H1 (cell line): ENCODE measurements around the gene PELI2. TPM values are rescaled to one million over a fixed set of nuclear protein-coding genes. Genes with fewer than 3 reads are reported as not detected.

Source experiments
- CTCF ChIA-PET: fragments of 300-600 bp; sonication (Branson Sonifier 250); formaldehyde crosslinking; loops from one replicate; lab custom pipeline; 2021; ENCODE audit not compliant: partially characterized antibody; lab: Charles Lee
- POLR2A ChIA-PET: fragments of 300-600 bp; sonication (Branson Sonifier 250); formaldehyde crosslinking; loops from one replicate; lab custom pipeline; 2021; ENCODE audit warnings: inconsistent platforms; ENCODE audit not compliant: partially characterized antibody; lab: Charles Lee
- DNase-seq, 2 experiments: peaks; one replicate each; pipeline versions ENCODE4 v3.0.0 to v3.0.0-alpha.2; 2010 to 2022; ENCODE audit warnings: low spot score in 2 of 2, low read depth in 1 of 2, mixed read lengths in 1 of 2
- FAIRE-seq: peaks from 2 replicates; lab custom pipeline; 2011; peaks lifted over from hg19 to GRCh38; lab: Jason Lieb, UNC
- H2AFZ ChIP-seq: 2 replicates; pipeline ENCODE4 v1.8.1; 2012; ENCODE audit warnings: low read length, inconsistent platforms
- H2AK5ac ChIP-seq: 2 replicates; pipeline ENCODE4 v1.6.1; 2013; ENCODE audit warnings: low read depth, low read length
- H2BK120ac ChIP-seq: replicated peaks from 2 replicates; pipeline ENCODE3; 2013; ENCODE audit warnings: low read depth, low read length, inconsistent platforms
- H2BK12ac ChIP-seq: 2 replicates; pipeline ENCODE4 v1.6.1; 2013; ENCODE audit warnings: low read depth, low read length
- H2BK15ac ChIP-seq: 2 replicates; pipeline ENCODE4 v1.6.1; 2013; ENCODE audit warnings: low read length
- H2BK20ac ChIP-seq: 2 replicates; pipeline ENCODE4 v1.6.1; 2013; ENCODE audit warnings: low read length
- H2BK5ac ChIP-seq: 2 replicates; pipeline ENCODE4 v1.6.1; 2013; ENCODE audit warnings: low read depth, low read length
- H3K14ac ChIP-seq: 2 replicates; pipeline ENCODE4 v1.6.1; 2013; ENCODE audit warnings: inconsistent platforms; ENCODE audit not compliant: insufficient read length
- H3K18ac ChIP-seq: 2 replicates; pipeline ENCODE4 v1.6.1; 2013; ENCODE audit warnings: low read length; ENCODE audit errors: extremely low read depth
- H3K23ac ChIP-seq: 2 replicates; pipeline ENCODE4 v1.6.1; 2013; ENCODE audit warnings: inconsistent platforms; ENCODE audit not compliant: insufficient read length
- H3K23me2 ChIP-seq: 2 replicates; pipeline ENCODE4 v1.6.1; 2013; ENCODE audit warnings: low read depth, low read length
- H3K27ac ChIP-seq: 2 replicates; pipeline ENCODE4 v1.6.1; 2011; ENCODE audit warnings: low read depth, low read length, inconsistent platforms
- H3K27me3 ChIP-seq, 4 experiments: replicated peaks in 1 of 4; 1 replicate in 1 of 4; 2 replicates in 3 of 4; pipeline versions ENCODE4 v1.6.1 to v1.8.1; 2011 to 2013; ENCODE audit warnings: low read length in 3 of 4, mild to moderate bottlenecking in 3 of 4, inconsistent platforms in 2 of 4, mixed read lengths in 2 of 4, moderate library complexity in 1 of 4; ENCODE audit not compliant: control insufficient read depth in 3 of 4, insufficient read depth in 3 of 4; ENCODE audit errors: extremely low read depth in 1 of 4
- H3K36me3 ChIP-seq, 4 experiments: 2 replicates each; pipeline versions ENCODE4 v1.6.1 to v1.8.1; 2011 to 2013; ENCODE audit warnings: mild to moderate bottlenecking in 4 of 4, low read length in 3 of 4, moderate library complexity in 2 of 4, control low read depth in 1 of 4, inconsistent platforms in 1 of 4; ENCODE audit not compliant: insufficient read depth in 4 of 4, control insufficient read depth in 2 of 4
- H3K4ac ChIP-seq: replicated peaks from 2 replicates; pipeline ENCODE3; 2013; ENCODE audit warnings: low read length, low read depth, mixed read lengths, inconsistent platforms; ENCODE audit not compliant: insufficient read length
- H3K4me1 ChIP-seq, 4 experiments: replicated peaks in 1 of 4; 1 replicate in 1 of 4; 2 replicates in 3 of 4; pipeline versions ENCODE4 v1.6.1 to v1.8.1; 2011 to 2013; ENCODE audit warnings: low read length in 3 of 4, inconsistent platforms in 2 of 4, mixed read lengths in 1 of 4; ENCODE audit not compliant: insufficient read depth in 4 of 4, control insufficient read depth in 3 of 4
- H3K4me2 ChIP-seq, 2 experiments: 2 replicates each; pipeline versions ENCODE4 v1.6.1 to v1.8.1; 2011 to 2013; ENCODE audit warnings: low read depth in 2 of 2, low read length in 2 of 2, control low read depth in 1 of 2, inconsistent platforms in 1 of 2, mild to moderate bottlenecking in 1 of 2; ENCODE audit not compliant: insufficient read depth in 1 of 2
- H3K4me3 ChIP-seq, 4 experiments: fragments of 200-600, 300-600 bp in 1 of 4; sonication (generic), shearing (Covaris generic), sonication (Bioruptor Twin) in 1 of 4; 2 replicates each; pipeline versions ENCODE4 v1.5.1 to v1.8.1; 2011 to 2016; ENCODE audit warnings: low read length in 4 of 4, low read depth in 3 of 4, control low read depth in 2 of 4, inconsistent platforms in 2 of 4, mild to moderate bottlenecking in 2 of 4, mixed read lengths in 1 of 4, moderate library complexity in 1 of 4; ENCODE audit not compliant: insufficient read depth in 2 of 4; ENCODE audit errors: extremely low read depth in 1 of 4
- H3K56ac ChIP-seq: replicated peaks from 2 replicates; pipeline ENCODE3; 2013; ENCODE audit warnings: low read depth, mild to moderate bottlenecking, mixed read lengths, low read length, inconsistent platforms; ENCODE audit not compliant: insufficient read length
- H3K79me1 ChIP-seq: 2 replicates; pipeline ENCODE4 v1.6.1; 2013; ENCODE audit warnings: low read depth, low read length, control low read depth
- H3K79me2 ChIP-seq, 2 experiments: 2 replicates each; pipeline versions ENCODE4 v1.6.1 to v1.8.1; 2012 to 2013; ENCODE audit warnings: low read length in 2 of 2, mild to moderate bottlenecking in 2 of 2, inconsistent platforms in 1 of 2; ENCODE audit not compliant: insufficient read depth in 2 of 2, control insufficient read depth in 1 of 2
- H3K9ac ChIP-seq, 4 experiments: replicated peaks in 1 of 4; 1 replicate in 1 of 4; 2 replicates in 3 of 4; pipeline versions ENCODE4 v1.6.1 to v1.8.1; 2011 to 2013; ENCODE audit warnings: low read depth in 3 of 4, low read length in 3 of 4, control low read depth in 2 of 4, mild to moderate bottlenecking in 2 of 4, moderate library complexity in 2 of 4, inconsistent platforms in 1 of 4; ENCODE audit errors: extremely low read depth in 1 of 4
- H3K9me3 ChIP-seq, 2 experiments: 2 replicates each; pipeline versions ENCODE4 v1.6.1 to v1.8.1; 2012 to 2013; ENCODE audit warnings: mild to moderate bottlenecking in 2 of 2, moderate library complexity in 2 of 2, control low read depth in 1 of 2, inconsistent platforms in 1 of 2, low read depth in 1 of 2, low read length in 1 of 2, mixed read lengths in 1 of 2; ENCODE audit not compliant: insufficient read depth in 2 of 2
- H4K20me1 ChIP-seq, 2 experiments: replicated peaks in 1 of 2; 2 replicates each; pipeline versions ENCODE3 to v1.8.1; 2011 to 2013; ENCODE audit warnings: inconsistent platforms in 2 of 2, low read length in 2 of 2, mild to moderate bottlenecking in 1 of 2; ENCODE audit not compliant: insufficient read depth in 2 of 2, control insufficient read depth in 1 of 2
- H4K5ac ChIP-seq: 2 replicates; pipeline ENCODE4 v1.6.1; 2013; ENCODE audit warnings: low read length, low read depth, mixed read lengths, inconsistent platforms; ENCODE audit not compliant: insufficient read length
- H4K8ac ChIP-seq: 2 replicates; pipeline ENCODE4 v1.8.0; 2013; ENCODE audit warnings: mild to moderate bottlenecking, moderate library complexity, low read length, inconsistent platforms; ENCODE audit not compliant: insufficient read depth; ENCODE audit errors: extremely low read depth
- H4K91ac ChIP-seq: replicated peaks from 2 replicates; pipeline ENCODE3; 2013; ENCODE audit warnings: low read length, mixed read lengths, inconsistent platforms; ENCODE audit not compliant: insufficient read length
- BACH1 ChIP-seq: IDR thresholded peaks from 2 replicates; pipeline ENCODE4 v1.6.1; 2012; ENCODE audit warnings: low read length, improper control_type of control experiment
- CHD2 ChIP-seq: IDR thresholded peaks from 2 replicates; pipeline ENCODE4 v1.6.1; 2012; ENCODE audit warnings: low read length, improper control_type of control experiment
- FOSL1 ChIP-seq: IDR thresholded peaks from 2 replicates; pipeline ENCODE4 v1.6.1; 2011; ENCODE audit warnings: mild to moderate bottlenecking, low read depth, low read length, moderate library complexity; ENCODE audit not compliant: insufficient read depth
- GABPA ChIP-seq: IDR thresholded peaks from 2 replicates; pipeline ENCODE4 v1.6.1; 2011; ENCODE audit warnings: mild to moderate bottlenecking, low read length, moderate library complexity, borderline replicate concordance; ENCODE audit not compliant: insufficient read depth
- JUND ChIP-seq: IDR thresholded peaks from 2 replicates; pipeline ENCODE4 v1.6.1; 2011; ENCODE audit warnings: mild to moderate bottlenecking, improper control_type of control experiment, low read length
- MAFK ChIP-seq: IDR thresholded peaks from 2 replicates; pipeline ENCODE4 v1.6.1; 2012; ENCODE audit warnings: low read depth, mild to moderate bottlenecking, improper control_type of control experiment, low read length
- RXRA ChIP-seq: IDR thresholded peaks from 2 replicates; pipeline ENCODE4 v1.6.1; 2011; ENCODE audit warnings: low read depth, mild to moderate bottlenecking, low read length, moderate library complexity; ENCODE audit not compliant: insufficient read depth
- SRF ChIP-seq: IDR thresholded peaks from 2 replicates; pipeline ENCODE4 v1.6.1; 2011; ENCODE audit warnings: mild to moderate bottlenecking, low read depth, low read length, moderate library complexity
- SUZ12 ChIP-seq: fragments of 200-600 bp; sonication (generic); IDR thresholded peaks from 2 replicates; pipeline ENCODE4 v1.6.1; 2012; ENCODE audit warnings: mild to moderate bottlenecking, inconsistent platforms, low read length, moderate library complexity, mixed read lengths
- TBP ChIP-seq: IDR thresholded peaks from 2 replicates; pipeline ENCODE4 v1.6.1; 2011; ENCODE audit warnings: low read depth, low read length, improper control_type of control experiment
- WGBS, 2 experiments: shearing (Covaris generic) in 1 of 2; methylation state at CpG; one replicate each; pipeline versions ENCODE4 v1.1.6 to v1.1.7; 2013 to 2015; ENCODE audit warnings: low lambda C conversion rate in 2 of 2, mixed read lengths in 2 of 2, inconsistent platforms in 1 of 2, low coverage in 1 of 2, missing lambda C conversion rate in 1 of 2; ENCODE audit not compliant: insufficient replicate concordance in 2 of 2, insufficient coverage in 1 of 2, insufficient read length in 1 of 2; ENCODE audit errors: extremely low coverage in 1 of 2, missing lambda C conversion rate in 1 of 2; 5-methylcytosine and 5-hydroxymethylcytosine counted together
- polyA plus RNA-seq, 7 experiments: library from polyadenylated mRNA; depleted of rRNA in 3 of 7; stranded (reverse) in 5 of 7; unstranded in 2 of 7; fragments of >200 nt in 5 of 7; fragments of 200-250 nt in 2 of 7; gene quantifications; 1 replicate in 5 of 7; 2 replicates in 1 of 7; 4 replicates in 1 of 7; pipeline versions ENCODE4 v1.2.1 to v1.2.3, GENCODE V29; 2011 to 2013; ENCODE audit warnings: missing spikeins in 2 of 7, mixed read lengths in 2 of 7
- total RNA-seq: library from RNA; stranded (reverse); fragmentation: NEBNext Ultra II Directional; extraction: Animal tissue kit (Norgen Biotek cat#: 25700); gene quantifications from 2 replicates; pipeline ENCODE4 v1.2.1, GENCODE V29; 2021
- TF ChIP-seq, protein P1 (sequence below): IDR thresholded peaks from 2 replicates; pipeline ENCODE4 v1.6.1; 2012; ENCODE audit warnings: inconsistent platforms

PELI2 gene
- total and polyA plus RNA-seq, 2 of the 8 experiments (the other 6 are each of a cell fraction or from before 2014, with no cell fraction given): 14.6 to 25.7 TPM

- H3K27me3 ChIP-seq: no peaks in the 10 kb centered on the region
- H3K14ac ChIP-seq: no peak overlapping the region
- H2AFZ ChIP-seq: no peak overlapping the region
- FAIRE-seq (no peak), DNase-seq (no peak)
- no peak overlapping the region for H3K4ac ChIP-seq
- H3K23ac ChIP-seq: no peak overlapping the region
- H3K4me2 ChIP-seq: no peak overlapping the region
- H4K91ac ChIP-seq: no peak overlapping the region
- no peaks in the 10 kb centered on the region for H3K36me3 ChIP-seq
- H2BK5ac ChIP-seq: no peak overlapping the region
- no peaks in the 10 kb centered on the region for H3K79me2 ChIP-seq
- H3K56ac ChIP-seq: no peak overlapping the region
- WGBS, 2 experiments: 90% methylated on average over 7 of the region's 7 CpGs; no CpG with 5 or more reads in 1 of the 2 experiments
- H4K8ac ChIP-seq: no peak overlapping the region
- CTCF ChIA-PET: no interaction called here
- POLR2A ChIA-PET: no interaction called here
- no peaks in the 10 kb centered on the region for H3K23me2 ChIP-seq
- H2BK120ac ChIP-seq: no peak overlapping the region
- no peaks in the 10 kb centered on the region for H3K4me1 ChIP-seq
- TF ChIP-seq JUND: no peak
- no peak for TF ChIP-seq TBP
- no peak for TF ChIP-seq FOSL1
- no peak for TF ChIP-seq RXRA
- TF ChIP-seq GABPA: no peak
- TF ChIP-seq CHD2: no peak
- TF ChIP-seq BACH1: no peak
- no peak for TF ChIP-seq SRF
- TF ChIP-seq SUZ12: no peak
- TF ChIP-seq, protein P1, sequence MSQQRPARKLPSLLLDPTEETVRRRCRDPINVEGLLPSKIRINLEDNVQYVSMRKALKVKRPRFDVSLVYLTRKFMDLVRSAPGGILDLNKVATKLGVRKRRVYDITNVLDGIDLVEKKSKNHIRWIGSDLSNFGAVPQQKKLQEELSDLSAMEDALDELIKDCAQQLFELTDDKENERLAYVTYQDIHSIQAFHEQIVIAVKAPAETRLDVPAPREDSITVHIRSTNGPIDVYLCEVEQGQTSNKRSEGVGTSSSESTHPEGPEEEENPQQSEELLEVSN: no peak
- no peak for TF ChIP-seq MAFK
- H3K18ac ChIP-seq: no peak overlapping the region
- H4K5ac ChIP-seq: no peak overlapping the region
- H3K4me3 ChIP-seq: no peak overlapping the region
- no peak overlapping the region for H2AK5ac ChIP-seq
- no peaks in the 10 kb centered on the region for H4K20me1 ChIP-seq
- H3K27ac ChIP-seq: no peak overlapping the region
- H2BK12ac ChIP-seq: no peak overlapping the region
- no peaks in the 10 kb centered on the region for H3K9me3 ChIP-seq
- H3K9ac ChIP-seq: no peak overlapping the region
- H2BK15ac ChIP-seq: no peak overlapping the region
- no peak overlapping the region for H2BK20ac ChIP-seq
- H3K79me1 ChIP-seq: peaks cover 2% of the 10 kb centered on the region; the same call in 1 of the 2 replicates
Observed at GRCh38 chr14:56217380-56218045, 99.3 kb downstream of the PELI2 start.
